ENCODE measurements around the gene PSMB5. TPM values are rescaled to one million over a fixed set of nuclear protein-coding genes. Genes with fewer than 3 reads are reported as not detected.

PSMB5 gene
- total RNA-seq, 1 experiment from 2014 or later: 224 TPM

DNA sequence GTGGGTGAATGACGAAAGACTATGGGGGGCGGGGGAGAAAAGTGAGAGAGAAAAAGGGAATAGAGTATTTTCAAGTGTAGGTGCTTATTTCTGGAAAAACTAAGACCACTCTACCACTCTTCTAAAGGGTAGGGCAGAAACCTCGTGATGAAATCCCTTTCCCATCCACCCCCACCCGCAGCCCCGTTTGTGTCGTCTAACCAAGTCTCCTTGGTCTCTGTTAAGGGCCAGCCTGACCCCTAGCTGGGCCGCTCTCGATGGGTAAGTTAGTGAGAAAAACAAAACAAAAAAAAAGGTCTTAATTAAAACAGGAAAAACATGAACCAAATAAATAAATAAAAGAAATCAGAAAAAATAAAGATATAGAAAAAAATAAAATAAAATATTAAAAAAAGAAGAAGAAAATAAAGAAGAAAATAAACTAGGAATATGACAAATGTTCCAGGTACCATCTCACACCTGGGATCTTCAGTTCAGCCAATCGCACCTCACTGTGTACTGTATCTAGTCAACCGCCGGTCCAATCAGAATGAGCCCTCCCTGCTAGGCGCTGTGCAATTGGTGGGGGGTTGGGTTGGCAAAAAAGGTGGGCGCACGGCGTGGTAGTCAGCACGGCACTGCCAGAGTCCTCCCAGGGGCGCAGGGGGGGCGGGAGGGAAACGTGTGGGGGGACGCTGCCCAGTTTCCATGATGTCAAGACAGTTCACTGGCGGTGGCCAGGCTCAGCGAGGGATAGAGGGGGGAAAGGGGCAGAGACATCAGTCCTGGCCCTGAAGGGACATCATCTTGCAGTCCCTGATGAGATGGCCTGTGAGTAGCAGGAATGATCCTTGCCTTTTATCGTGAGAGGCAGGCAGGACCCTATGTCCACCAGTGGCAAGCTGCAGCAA lies 32.4 kb upstream of the PSMB5 start:
- H3K36me3 Mint-ChIP-seq: peaks cover 76% of the 10 kb centered on the region
- no peak overlapping the region for H3K4me3 Mint-ChIP-seq
- ChIA-PET POLR2A (interaction anchor here (2.0 kb wide), 1 partner anchor 8 kb away, joined by 12 read pairs; no protein-coding TSS in a partner anchor), CTCF (interaction anchor here (2.1 to 2.2 kb wide), 2 partner anchors 10 to 213 kb away, joined by 11 to 160 read pairs; partner anchors contain the start of gene CDH24)
- peaks cover 28% of the 10 kb centered on the region for H3K4me1 Mint-ChIP-seq
- no peaks in the 10 kb centered on the region for H3K9me3 Mint-ChIP-seq
- ATAC-seq: no peak
- H3K27me3 Mint-ChIP-seq (ENCODE audit: low read depth): no peaks in the 10 kb centered on the region
- no peak for TF ChIP-seq NFATC4 (CRISPR knock-in tag; IDR thresholded peaks at IDR 0.05)
- TF ChIP-seq HMGA2 (CRISPR knock-in tag; IDR thresholded peaks at IDR 0.05): peak; percentile 98
- no peak overlapping the region for H3K27ac Mint-ChIP-seq
- no peak for DNase-seq (ENCODE audit: low spot score)

DNA sequence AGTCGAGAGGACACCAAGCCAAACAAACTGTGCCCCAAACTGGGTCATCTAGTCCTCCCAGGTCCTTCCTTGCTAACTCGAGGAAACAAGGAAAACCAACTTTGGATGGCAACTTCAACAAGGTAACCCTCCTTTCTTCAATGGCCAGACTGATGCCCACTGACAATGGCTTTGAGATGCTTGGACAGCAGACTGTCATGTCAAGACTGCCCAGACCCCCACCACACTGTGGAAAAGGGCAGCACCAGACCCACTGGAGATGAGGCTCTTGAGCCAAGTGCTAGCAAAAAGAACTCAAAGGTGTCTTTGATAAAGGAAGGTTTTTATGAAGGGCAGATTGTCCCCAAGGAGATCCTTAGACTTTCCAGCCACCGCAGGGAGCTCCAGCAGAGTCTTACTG lies 31.7 kb upstream of the PSMB5 start:
- ChIA-PET CTCF (no interaction called here), POLR2A (no interaction called here)
- H3K4me3 Mint-ChIP-seq: no peak overlapping the region
- H3K27me3 Mint-ChIP-seq (ENCODE audit: low read depth): no peaks in the 10 kb centered on the region
- no peak overlapping the region; the same call in 1 of the 2 replicates for H3K27ac Mint-ChIP-seq
- no peak for ATAC-seq
- H3K4me1 Mint-ChIP-seq: peaks cover 22% of the 10 kb centered on the region
- DNase-seq (ENCODE audit: low spot score): no peak
- peaks cover 77% of the 10 kb centered on the region for H3K36me3 Mint-ChIP-seq
- H3K9me3 Mint-ChIP-seq: no peaks in the 10 kb centered on the region
- no peak for TF ChIP-seq TP53 (CRISPR knock-in tag; IDR thresholded peaks at IDR 0.05)
- TF ChIP-seq NR2C2 (CRISPR knock-in tag; IDR thresholded peaks at IDR 0.05): no peak

DNA sequence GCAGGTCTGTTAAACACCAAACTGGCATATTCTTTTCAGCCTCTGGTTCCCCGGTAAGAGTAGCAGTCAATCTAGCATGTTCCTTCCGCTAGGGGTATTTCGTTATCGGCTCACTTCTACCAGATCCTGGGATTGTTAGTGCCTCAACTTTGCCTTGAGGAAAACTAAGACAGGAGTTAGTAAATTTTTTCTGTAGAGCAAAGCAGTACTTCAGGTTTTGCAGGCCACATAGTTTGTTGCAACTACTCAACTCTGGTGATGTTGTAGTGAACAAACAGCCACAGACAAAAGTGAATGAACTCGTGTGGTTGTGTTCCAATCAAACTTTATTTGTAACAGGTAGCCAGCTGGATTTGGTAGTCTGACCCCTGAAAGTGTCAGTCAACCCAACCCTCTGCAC lies 28.9 kb upstream of the PSMB5 start:
- DNase-seq (ENCODE audit: low spot score) (no peak), ATAC-seq (no peak)
- Mint-ChIP-seq H3K36me3 (peaks cover 85% of the 10 kb centered on the region), H3K4me1 (peaks cover 5% of the 10 kb centered on the region), H3K9me3 (no peaks in the 10 kb centered on the region), H3K27me3 (ENCODE audit: low read depth) (no peaks in the 10 kb centered on the region), H3K27ac (peak overlapping the region; percentile 74), H3K4me3 (no peak overlapping the region)
- CTCF ChIA-PET: no interaction called here
- TF ChIP-seq, protein P1, sequence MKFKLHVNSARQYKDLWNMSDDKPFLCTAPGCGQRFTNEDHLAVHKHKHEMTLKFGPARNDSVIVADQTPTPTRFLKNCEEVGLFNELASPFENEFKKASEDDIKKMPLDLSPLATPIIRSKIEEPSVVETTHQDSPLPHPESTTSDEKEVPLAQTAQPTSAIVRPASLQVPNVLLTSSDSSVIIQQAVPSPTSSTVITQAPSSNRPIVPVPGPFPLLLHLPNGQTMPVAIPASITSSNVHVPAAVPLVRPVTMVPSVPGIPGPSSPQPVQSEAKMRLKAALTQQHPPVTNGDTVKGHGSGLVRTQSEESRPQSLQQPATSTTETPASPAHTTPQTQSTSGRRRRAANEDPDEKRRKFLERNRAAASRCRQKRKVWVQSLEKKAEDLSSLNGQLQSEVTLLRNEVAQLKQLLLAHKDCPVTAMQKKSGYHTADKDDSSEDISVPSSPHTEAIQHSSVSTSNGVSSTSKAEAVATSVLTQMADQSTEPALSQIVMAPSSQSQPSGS (CRISPR knock-in tag; IDR thresholded peaks at IDR 0.05; ENCODE audit: borderline replicate concordance, low read depth): no peak
- TF ChIP-seq FOXK1 (CRISPR knock-in tag; IDR thresholded peaks at IDR 0.05) (no peak), NR3C1 (CRISPR knock-in tag; conservative IDR thresholded peaks at IDR 0.05; ENCODE audit: low read depth) (no peak), CBFB (CRISPR knock-in tag; IDR thresholded peaks at IDR 0.05; ENCODE audit: low read depth) (no peak), ZNF138 (CRISPR knock-in tag; conservative IDR thresholded peaks at IDR 0.05) (no peak), ZNF671 (CRISPR knock-in tag; IDR thresholded peaks at IDR 0.05) (no peak), CREM (CRISPR knock-in tag; IDR thresholded peaks at IDR 0.05) (no peak), NFE2L1 (CRISPR knock-in tag; IDR thresholded peaks at IDR 0.05) (no peak), JAZF1 (CRISPR knock-in tag; IDR thresholded peaks at IDR 0.05) (no peak), RELA (CRISPR knock-in tag; IDR thresholded peaks at IDR 0.05; ENCODE audit: borderline replicate concordance) (no peak), ZNF121 (CRISPR knock-in tag; IDR thresholded peaks at IDR 0.05) (no peak), TEAD4 (CRISPR knock-in tag; IDR thresholded peaks at IDR 0.05) (no peak)
- TF ChIP-seq, protein P2, sequence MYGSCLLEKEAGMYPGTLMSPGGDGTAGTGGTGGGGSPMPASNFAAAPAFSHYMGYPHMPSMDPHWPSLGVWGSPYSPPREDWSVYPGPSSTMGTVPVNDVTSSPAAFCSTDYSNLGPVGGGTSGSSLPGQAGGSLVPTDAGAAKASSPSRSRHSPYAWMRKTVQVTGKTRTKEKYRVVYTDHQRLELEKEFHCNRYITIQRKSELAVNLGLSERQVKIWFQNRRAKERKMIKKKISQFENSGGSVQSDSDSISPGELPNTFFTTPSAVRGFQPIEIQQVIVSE (CRISPR knock-in tag; IDR thresholded peaks at IDR 0.05; ENCODE audit: borderline replicate concordance): no peak
- TF ChIP-seq, protein P3, sequence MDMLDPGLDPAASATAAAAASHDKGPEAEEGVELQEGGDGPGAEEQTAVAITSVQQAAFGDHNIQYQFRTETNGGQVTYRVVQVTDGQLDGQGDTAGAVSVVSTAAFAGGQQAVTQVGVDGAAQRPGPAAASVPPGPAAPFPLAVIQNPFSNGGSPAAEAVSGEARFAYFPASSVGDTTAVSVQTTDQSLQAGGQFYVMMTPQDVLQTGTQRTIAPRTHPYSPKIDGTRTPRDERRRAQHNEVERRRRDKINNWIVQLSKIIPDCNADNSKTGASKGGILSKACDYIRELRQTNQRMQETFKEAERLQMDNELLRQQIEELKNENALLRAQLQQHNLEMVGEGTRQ (CRISPR knock-in tag; IDR thresholded peaks at IDR 0.05): no peak
- TF ChIP-seq, protein P4, sequence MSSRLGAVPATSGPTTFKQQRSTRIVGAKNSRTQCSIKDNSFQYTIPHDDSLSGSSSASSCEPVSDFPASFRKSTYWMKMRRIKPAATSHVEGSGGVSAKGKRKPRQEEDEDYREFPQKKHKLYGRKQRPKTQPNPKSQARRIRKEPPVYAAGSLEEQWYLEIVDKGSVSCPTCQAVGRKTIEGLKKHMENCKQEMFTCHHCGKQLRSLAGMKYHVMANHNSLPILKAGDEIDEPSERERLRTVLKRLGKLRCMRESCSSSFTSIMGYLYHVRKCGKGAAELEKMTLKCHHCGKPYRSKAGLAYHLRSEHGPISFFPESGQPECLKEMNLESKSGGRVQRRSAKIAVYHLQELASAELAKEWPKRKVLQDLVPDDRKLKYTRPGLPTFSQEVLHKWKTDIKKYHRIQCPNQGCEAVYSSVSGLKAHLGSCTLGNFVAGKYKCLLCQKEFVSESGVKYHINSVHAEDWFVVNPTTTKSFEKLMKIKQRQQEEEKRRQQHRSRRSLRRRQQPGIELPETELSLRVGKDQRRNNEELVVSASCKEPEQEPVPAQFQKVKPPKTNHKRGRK (CRISPR knock-in tag; IDR thresholded peaks at IDR 0.05; ENCODE audit: borderline replicate concordance): no peak
- TF ChIP-seq, protein P5, sequence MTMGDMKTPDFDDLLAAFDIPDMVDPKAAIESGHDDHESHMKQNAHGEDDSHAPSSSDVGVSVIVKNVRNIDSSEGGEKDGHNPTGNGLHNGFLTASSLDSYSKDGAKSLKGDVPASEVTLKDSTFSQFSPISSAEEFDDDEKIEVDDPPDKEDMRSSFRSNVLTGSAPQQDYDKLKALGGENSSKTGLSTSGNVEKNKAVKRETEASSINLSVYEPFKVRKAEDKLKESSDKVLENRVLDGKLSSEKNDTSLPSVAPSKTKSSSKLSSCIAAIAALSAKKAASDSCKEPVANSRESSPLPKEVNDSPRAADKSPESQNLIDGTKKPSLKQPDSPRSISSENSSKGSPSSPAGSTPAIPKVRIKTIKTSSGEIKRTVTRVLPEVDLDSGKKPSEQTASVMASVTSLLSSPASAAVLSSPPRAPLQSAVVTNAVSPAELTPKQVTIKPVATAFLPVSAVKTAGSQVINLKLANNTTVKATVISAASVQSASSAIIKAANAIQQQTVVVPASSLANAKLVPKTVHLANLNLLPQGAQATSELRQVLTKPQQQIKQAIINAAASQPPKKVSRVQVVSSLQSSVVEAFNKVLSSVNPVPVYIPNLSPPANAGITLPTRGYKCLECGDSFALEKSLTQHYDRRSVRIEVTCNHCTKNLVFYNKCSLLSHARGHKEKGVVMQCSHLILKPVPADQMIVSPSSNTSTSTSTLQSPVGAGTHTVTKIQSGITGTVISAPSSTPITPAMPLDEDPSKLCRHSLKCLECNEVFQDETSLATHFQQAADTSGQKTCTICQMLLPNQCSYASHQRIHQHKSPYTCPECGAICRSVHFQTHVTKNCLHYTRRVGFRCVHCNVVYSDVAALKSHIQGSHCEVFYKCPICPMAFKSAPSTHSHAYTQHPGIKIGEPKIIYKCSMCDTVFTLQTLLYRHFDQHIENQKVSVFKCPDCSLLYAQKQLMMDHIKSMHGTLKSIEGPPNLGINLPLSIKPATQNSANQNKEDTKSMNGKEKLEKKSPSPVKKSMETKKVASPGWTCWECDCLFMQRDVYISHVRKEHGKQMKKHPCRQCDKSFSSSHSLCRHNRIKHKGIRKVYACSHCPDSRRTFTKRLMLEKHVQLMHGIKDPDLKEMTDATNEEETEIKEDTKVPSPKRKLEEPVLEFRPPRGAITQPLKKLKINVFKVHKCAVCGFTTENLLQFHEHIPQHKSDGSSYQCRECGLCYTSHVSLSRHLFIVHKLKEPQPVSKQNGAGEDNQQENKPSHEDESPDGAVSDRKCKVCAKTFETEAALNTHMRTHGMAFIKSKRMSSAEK (CRISPR knock-in tag; IDR thresholded peaks at IDR 0.05; ENCODE audit: borderline replicate concordance): no peak
- TF ChIP-seq, protein P6, sequence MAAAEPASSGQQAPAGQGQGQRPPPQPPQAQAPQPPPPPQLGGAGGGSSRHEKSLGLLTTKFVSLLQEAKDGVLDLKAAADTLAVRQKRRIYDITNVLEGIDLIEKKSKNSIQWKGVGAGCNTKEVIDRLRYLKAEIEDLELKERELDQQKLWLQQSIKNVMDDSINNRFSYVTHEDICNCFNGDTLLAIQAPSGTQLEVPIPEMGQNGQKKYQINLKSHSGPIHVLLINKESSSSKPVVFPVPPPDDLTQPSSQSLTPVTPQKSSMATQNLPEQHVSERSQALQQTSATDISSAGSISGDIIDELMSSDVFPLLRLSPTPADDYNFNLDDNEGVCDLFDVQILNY (CRISPR knock-in tag; IDR thresholded peaks at IDR 0.05): no peak
- POLR2A ChIA-PET: no interaction called here
